Stimulated activated CD4-positive, alpha-beta T cell treated with anti-CD3 and anti-CD28 coated beads, Interleukin-12 subunit alpha, Interleukin-12 subunit beta, amount 100 ng/mL, for 4 hours (primary cell): ENCODE data around the gene USP20.
"Not testable (repeated sequence)": the region's sequence is repeated elsewhere in the genome, so short reads cannot be mapped to it uniquely, and the experiment has no call there.

Source experiments
- DNase-seq: peaks from one replicate; pipeline ENCODE4 v3.0.0-alpha.2; 2020

Gene USP20

DNA sequence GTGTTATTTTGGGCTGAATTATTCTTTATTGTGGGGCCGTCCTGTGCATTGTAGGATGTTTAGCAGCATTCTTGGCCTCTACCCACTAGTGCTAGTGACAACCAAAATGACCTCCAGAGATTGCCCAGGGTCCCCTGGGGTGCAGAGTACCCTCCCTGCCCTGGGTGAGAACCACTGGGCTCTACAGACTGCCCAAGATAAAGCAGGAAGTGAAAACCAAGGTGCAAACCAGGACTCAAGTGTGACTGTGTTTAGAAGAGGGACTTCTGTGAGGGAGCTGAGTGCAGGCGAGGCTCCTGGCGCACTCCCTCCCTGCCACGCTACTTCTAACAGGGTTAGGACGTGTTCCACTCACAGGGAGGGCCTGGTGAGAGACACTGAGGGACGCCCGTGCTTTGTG lies 41.6 kb downstream of the USP20 start:
- DNase-seq: no peak

GRCh38 chr9:129878291-129878690 lies 43.0 kb downstream of the USP20 start:
- DNase-seq: no peak

DNA sequence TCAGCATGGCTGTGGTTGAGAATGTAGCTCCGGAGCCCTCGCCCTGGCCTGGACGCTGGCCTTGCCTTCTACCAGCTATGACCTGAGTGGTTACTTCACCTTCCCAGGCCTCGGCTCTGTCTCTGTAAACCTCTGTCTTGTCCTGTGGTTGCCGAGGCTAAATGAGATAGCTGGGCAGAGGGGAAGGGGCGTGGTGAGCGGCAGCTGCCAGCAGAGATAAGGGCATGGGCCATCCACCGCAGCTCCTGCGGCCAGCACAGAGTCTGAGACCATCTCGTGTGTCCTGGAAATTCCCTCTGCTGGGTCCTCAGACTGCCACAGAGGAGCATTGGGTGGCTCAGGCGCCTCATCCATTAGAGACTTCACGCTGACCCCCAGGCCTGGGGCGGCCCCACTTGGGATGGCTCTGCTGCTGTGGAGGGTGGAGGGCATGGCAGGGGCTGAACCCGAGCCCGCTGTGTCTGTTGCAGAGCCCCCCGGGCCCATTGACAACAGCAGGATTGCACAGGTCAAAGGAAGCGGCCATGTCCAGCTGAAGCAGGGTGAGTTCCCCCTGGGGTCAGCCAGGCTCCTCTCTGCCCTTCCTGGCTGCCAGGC lies 43.9 kb downstream of the USP20 start:
- DNase-seq: no peak

GRCh38 chr9:129879991-129880653 lies 44.9 kb downstream of the USP20 start:
- DNase-seq: no peak

DNA sequence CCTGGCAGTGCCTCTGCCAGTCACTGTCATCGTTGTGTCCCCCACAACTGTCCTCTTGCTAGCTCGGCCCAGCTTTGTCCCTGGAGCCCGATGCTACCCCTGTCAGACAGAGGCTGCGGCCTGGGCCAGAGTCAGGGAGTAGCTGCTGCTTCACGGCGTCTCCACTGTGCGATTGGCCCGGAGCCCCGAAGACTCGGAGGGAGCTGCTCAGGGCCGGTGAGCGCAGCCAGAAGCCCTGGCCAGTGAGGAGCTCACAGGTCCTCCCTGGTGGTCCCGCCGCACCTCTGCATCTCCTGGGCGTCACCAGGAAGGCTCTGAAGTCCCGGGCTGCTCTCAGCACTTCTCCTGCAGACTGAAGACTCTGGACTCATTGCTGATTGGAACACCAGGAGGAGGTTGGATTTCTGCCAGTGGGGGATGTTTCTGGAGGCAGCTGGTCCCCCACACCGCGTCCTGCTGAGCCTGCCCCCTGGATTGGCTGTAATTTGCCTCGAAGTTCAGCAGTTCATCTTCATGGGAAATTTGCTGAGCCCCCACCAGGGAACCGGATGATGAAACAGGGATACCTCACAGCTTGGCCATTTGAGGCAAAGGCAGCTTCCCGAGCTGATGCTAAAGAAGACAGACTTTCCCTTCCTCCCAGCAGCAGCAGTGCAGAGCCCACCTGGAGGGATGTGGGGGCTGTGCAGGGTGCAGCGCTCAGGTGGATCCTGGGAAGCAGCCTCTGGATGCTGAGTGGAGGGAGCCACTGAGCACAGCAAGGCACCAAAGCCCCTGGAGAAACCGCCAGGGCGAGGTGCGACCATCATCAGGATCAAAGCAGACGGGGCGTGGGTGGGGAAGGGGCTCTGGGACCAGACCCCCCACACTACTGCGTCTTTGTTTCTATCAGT lies 45.6 kb downstream of the USP20 start:
- DNase-seq: no peak

DNA sequence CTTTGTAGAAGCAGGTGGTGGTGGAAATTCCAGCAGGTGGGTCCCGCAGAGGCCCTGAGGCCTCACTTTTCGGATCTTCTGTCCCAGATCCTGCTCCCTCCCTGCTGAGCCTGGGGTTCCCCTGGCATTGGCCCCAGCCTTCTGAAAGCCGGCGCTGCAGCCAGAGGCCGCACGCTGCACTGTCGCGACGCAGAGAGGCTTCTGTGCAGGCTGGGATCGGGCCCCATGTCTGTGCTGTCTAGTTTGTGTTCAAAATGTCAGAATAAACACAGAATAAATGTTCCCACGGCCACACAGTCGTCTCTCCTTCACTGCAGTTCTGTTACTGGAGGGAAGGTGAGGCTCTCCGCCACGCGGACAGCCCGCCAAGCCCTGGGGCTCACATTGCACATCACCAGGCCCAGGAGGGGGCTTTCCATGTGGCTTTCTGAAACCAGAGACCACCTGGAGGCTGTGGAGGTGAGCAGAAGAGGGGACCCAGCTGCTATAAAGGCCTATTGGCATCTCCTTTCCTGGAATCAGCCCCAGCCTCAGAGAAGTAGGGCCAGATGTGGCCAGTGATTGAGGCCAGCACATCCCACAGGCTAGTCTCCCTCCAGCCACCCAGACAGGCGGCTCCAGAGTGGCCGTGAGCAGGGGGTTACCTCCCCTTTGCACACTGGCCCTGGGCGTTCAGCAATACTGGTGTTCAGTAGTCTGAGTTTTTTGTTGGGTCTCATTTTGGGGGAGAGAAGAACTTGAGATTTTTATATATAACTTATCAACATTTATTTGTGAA lies 46.5 kb downstream of the USP20 start:
- DNase-seq: no peak

DNA sequence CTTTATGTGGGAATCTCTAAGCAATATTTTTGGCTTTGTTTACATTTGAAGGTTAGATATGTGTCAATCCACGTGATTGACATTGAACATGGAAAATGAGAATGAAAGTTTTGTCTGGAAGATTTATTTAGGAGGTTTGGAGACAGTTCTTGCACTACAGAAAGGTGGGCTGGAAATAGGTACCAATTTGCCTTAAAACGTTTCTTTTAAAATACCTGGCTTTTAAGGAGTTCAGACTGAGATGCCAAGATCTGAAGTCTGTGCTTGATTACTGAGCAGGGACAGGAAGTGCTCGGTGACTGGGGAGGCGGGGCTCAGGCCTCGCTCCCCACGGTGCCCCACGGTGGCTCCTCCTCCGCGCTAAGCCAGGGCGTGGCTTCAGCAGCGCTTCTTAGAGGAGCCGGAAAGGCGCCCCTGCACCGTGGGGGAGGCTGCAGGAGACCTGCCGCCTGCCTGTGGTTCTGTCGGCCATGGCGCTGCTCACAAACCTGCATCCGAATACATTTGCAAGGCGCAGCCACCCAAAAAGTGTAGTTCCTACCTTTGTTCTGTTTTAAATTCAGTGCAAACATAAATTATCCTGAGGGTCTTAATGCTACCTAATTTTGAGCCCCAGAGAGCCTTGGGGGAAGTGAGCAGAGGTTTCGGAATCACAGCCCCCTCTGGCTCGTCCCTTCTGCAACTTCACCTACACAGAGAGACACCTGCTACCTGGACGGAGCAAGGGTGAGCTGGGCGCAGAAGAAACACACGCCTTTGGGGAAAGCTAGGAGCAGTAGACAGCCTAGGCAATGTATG lies 49.2 kb downstream of the USP20 start:
- DNase-seq: peak; percentile 95

DNA sequence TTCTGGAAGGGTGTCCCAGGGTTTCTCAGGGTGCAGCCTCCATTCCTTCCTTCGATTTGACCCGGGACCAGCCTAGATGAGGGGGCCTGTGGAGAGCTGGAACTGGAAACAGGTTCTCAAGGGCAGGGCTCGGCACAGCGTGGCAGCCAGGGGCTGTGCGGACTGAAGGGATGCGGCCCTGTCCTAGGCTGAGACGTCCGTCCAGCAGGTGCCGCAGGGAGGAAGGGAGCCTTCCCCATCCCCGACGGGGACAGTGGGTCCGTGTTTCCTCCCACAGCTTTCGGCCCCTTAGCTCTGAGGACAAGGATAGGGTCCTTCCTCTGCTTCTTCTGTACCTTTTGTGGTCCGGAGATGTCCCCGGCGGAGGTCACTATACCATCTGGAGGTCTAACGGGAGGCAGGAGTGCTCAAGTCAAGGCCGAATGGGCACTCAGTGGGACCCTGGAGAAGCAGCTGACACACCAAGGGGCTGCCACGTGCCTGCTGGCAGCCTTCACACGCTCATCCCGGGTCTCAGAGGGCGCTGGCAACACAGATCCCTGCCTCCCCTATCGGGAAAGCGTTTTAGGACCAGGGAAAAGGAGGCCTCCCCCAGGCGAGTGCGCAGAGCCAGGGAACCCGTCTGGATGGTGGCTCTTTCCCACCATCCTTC lies 49.9 kb downstream of the USP20 start:
- peak; percentile 43 for DNase-seq

DNA sequence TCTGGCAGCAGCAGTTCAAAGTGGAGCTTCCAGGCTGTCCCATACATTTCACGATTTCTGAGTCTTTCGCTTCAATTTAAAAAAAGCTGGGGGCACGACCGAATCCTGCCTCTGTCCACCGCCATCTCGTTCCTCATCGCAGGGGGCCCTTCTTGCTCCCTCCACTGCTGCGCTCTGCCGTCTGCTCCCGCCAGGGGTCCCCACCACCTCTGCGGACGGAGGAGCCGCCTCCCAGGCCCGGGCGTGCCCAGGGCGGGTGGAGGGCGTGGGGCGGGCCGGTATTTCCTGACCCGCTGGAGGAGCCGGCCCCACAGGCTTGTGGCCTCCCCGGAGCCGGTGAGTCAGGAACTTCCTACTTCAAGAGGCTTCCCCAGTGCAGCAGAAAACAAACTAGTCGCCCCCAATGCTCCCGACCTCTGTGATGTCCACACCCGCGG lies 50.4 kb downstream of the USP20 start:
- DNase-seq: peak; percentile 91

DNA sequence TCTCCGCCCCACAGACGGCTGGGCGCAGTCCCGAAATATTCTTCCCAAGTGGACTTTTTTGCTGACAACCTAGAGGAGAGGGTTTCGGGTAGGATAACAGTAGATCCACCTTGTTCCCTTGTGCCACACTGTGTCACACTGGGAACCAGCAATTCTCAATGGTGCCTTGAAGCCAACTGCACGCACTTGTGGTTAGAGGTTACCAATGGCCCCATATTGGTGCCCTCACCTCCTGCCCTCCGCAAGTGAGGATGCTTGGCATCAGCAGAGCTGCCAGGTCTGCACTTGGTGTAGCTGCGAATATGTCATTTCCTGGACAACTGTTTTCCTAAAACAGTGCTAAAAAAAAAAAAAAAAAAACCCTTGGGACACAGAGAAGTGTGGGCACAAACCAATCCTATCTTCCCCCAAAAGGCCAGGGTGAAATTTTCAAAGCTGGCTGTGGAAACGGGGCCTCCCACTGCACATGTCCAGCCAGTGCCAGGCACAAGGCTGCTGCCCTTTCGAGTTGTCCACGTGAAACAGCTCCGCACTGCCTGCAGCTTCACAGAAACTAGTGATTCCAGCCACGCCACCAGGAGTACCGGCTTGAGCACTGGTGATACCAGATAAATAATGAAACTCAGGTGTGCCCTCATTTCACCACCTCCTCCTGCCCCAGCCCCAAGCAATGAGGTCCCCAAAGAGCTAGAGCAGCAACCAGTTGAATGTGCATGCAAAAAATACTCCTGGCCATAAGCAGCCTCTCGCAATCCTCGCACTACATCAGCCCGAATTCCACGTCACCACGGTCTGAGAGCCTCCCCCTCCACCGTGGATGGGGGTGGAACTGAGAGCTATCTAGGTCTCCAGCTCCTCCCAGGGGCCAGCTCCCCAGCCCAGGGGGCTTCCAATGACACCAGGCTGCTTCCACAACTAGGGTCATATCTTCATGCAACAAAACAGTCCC lies 51.2 kb downstream of the USP20 start:
- no peak for DNase-seq

DNA sequence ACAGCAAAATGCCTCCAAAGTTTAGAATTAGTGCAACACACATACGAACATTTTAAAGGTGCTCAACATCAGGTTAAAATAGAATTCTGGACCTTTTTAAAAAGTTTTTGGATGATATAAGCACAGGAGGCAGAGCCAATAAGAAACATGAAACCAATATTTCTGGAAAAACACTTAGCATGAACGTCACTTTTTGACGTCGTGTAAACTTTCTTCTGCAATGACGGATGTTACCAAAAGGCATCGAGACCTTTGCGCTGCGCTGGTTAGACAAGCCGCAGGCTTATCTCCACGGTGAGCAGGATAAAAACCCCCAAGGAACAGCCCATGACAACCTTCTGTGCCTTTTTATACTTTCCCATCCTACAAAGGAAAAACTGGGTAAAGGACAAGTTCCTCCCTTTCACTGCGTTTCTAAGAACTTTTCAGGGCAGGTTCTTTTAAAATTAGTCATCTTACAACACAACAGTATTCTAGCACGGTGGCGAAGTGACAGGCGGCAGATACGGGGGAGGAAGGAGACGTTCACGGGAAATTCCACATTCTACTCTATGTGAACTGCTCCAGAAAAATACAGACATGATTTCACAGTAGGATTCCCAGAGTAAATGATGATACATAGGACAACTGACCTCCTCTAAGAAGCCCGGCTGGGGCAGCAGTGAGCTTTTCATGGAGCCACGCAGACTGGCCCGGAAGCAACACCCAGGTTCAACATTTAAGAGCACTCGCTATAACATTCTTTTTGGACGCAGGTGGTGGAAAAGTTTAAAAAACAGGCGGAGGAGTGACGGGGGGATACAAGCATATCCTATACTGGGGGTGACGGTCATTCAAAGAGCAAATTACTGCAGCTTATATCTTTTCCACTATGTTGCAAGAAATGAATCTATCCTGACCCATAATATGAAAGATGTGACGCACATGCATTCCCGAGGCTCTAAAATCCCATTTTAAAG lies 52.4 kb downstream of the USP20 start:
- DNase-seq: peak; percentile 48

DNA sequence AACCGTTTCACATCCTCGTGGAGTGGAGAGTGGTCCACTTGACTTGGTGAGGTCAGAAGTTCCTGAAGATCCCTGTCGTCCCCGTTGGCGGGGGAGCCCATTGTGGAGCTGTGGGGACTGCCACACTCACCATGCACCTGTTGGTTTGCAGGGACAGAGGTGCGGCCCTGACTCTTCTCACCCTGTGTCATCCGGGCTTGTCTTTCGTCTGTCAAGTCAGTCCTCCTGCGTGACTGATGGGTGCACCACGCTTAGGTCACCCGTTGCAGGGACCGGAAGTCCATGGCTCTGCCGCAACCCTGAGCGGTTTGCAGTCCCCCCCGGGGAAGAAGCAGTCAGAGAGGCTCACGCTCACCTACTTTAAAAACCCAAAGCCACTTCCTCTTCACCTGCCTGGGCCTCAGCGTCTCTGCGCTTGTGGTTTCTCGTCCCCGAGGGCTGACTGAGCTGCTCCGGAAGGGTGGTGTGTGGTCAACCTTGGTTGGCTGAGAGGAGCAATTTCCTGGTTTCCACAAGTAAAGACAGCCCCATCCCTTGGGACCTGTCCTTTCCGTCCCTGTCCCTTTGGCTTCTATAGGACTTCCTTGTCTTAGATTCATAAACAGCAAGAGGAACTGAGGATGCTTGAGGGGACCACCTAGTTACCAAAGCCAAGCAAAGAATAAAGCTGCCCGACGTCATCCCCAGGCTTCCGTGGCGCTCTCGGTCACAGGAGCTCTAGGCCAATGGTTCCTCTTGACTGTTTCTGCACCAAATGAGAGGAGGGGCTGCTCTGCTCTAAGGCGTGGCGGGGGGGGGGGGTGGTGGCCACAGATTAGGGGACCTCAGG lies 53.2 kb downstream of the USP20 start:
- peak; percentile 75 for DNase-seq

DNA sequence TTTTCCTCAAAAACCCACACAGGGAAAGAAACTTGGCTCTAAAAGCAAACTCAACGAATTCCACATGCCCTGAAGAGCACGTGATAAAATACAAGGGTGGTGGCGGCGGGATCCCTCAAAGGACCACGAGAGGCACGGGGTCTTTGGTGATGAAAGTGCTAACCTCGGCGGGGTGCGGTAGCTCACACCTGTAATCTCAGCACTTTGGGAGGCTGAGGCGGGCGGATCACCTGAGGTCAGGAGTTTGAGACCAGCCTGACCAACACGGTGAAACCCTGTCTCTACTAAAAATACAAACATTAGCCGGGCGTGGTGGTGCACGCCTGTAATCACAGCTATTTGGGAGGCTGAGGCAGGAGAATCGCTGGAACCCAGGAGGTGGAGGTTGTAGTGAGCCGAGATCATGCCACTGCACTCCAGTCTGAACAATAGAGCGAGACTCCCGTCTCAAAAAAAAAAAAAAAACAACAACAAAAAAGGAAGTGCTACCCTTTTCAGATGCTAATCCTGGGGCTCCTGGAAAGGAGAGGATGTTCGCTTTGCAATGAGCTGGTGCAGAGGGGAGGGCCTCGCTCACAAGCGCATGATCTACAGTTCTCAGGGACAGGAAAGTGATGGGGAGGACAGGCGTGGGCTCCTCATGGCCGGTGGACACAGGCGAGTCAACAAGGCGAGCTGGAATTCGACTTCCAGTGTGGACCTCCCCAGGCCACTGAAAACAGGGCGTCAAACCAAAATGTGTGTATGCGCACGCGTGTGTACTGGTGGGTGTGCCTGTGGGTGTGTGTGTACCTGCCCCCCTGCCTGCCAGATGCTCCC lies 54.1 kb downstream of the USP20 start:
- DNase-seq: no peak

- peak; percentile 76 for DNase-seq
Measured at GRCh38 chr9:129889941-129890717, 54.9 kb downstream of the USP20 start.

GRCh38 chr9:129890718-129891299 lies 55.6 kb downstream of the USP20 start:
- not testable (repeated sequence) for DNase-seq

DNA sequence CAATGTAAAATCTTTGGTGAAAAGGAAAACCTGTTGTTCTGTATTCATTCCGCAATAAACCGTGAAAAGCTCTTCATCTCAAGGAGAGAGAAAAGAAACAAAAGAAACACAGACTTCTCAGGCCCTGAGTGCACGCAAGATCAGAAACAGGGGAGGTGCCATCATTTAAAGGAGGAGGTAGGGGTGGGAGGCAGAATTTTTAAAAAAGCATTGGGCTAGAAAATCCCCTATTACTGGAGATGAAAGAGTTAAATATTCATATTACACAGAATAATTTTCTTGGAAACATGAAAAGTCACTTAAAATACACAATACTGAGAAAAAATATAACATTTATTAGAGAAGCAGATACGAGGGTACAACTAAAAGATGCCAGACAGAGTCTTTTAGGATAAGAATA lies 56.3 kb downstream of the USP20 start:
- no peak for DNase-seq
